ENCODE measurements around the gene HES6.
A peak's percentile ranks its signal among the peaks of the same experiment; 100 is the strongest.

Gene HES6

DNA sequence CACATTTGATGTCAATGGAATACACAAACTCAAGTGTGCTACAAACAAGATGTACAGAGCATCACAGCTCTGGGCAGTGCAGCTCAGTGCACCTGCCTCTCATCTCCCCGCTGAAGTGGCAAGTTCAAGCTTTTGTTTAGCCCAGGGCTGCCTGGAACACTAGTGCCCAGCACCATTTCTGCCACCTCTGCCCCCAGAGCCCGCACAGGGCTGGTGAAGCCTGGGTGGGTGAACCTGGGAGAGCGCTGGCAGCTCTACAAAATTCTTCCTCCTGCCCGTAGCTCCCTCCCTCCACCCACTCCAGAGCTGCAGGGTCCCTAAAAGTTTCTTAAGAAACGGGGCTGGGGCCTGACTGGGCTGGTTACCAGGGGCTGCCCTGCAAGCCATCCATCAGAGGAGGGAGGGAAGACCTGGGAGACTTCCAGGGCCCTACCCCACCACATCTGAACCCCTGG lies 1.5 kb downstream of the HES6 start:
- TF ChIP-seq EZH2 (optimal IDR thresholded peaks at IDR 0.05; ENCODE audit: low read depth, low read length) (no peak), EZH2phosphoT487 (IDR thresholded peaks at IDR 0.05; ENCODE audit: low read length) (no peak)
- TF ChIP-seq, protein P1, sequence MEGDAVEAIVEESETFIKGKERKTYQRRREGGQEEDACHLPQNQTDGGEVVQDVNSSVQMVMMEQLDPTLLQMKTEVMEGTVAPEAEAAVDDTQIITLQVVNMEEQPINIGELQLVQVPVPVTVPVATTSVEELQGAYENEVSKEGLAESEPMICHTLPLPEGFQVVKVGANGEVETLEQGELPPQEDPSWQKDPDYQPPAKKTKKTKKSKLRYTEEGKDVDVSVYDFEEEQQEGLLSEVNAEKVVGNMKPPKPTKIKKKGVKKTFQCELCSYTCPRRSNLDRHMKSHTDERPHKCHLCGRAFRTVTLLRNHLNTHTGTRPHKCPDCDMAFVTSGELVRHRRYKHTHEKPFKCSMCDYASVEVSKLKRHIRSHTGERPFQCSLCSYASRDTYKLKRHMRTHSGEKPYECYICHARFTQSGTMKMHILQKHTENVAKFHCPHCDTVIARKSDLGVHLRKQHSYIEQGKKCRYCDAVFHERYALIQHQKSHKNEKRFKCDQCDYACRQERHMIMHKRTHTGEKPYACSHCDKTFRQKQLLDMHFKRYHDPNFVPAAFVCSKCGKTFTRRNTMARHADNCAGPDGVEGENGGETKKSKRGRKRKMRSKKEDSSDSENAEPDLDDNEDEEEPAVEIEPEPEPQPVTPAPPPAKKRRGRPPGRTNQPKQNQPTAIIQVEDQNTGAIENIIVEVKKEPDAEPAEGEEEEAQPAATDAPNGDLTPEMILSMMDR (IDR thresholded peaks at IDR 0.05; ENCODE audit: low read length): no peak
- Histone ChIP-seq H3K79me2 (ENCODE audit: low read length) (peaks cover 7% of the 10 kb centered on the region; the same call in 1 of the 2 replicates), H3K27ac (ENCODE audit: low read length) (no peak overlapping the region), H3K36me3 (replicated peaks; ENCODE audit: insufficient read depth, low read length) (no peaks in the 10 kb centered on the region), H3K4me1 (ENCODE audit: low read length) (peaks cover 9% of the 10 kb centered on the region), H3K4me3 (ENCODE audit: low read length) (peak overlapping the region; percentile 50; the same call in 1 of the 2 replicates), H3F3A (ENCODE audit: insufficient read depth, low read length) (peaks cover 17% of the 10 kb centered on the region; the same call in 1 of the 2 replicates), H3K27me3 (replicated peaks; ENCODE audit: insufficient read depth, low read length) (no peaks in the 10 kb centered on the region; the same call in 1 of the 2 replicates), H2AFZ (ENCODE audit: low read length) (no peak overlapping the region), H3K4me2 (ENCODE audit: low read depth, low read length) (peak overlapping the region; percentile 73), H3K9me2 (replicated peaks; ENCODE audit: insufficient read depth, low read length) (no peaks in the 10 kb centered on the region), H4K20me1 (ENCODE audit: insufficient read depth, low read length) (no peaks in the 10 kb centered on the region), H3K9ac (ENCODE audit: low read length) (no peak overlapping the region), H3K9me3 (replicated peaks; ENCODE audit: insufficient read depth, low read length) (no peaks in the 10 kb centered on the region)
- DNase-seq: no peak

DNA sequence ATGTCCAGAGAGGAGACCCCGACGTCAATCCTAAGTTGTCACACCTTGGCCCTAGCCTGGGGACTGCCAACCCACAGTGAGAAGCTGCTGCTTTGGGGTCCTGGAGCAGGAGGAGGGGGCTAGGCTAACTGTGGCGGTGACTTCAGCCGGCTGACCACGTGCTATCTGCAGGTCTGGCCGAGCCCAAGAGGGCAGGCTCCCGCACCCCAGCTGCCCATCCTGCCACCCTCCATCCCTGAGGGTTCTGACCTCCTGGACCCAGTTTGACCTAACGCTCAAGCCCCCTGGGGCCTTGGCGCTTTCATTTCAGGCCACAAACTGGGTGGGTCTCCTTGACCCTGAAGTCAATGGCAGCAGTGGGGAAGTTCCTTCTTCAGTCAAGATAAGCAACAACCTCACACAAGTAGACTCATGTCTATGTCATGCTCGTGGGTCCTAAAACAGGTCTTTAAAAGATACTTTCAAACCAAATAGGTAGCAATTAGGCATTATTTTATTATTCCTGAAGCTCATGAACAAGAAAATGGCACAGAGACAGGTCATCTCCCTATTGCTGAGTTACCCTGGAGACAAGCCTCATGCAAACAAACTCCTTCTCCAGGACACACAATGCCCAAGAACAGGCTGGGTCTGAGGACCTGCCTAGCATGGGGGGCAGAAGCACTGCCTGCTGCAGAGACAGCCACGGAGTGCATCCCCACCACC lies 2.3 kb downstream of the HES6 start:
- no peaks in the 10 kb centered on the region for H4K20me1 ChIP-seq (ENCODE audit: insufficient read depth, low read length)
- H3K27ac ChIP-seq (ENCODE audit: low read length): no peak overlapping the region
- no peak overlapping the region for H3K4me2 ChIP-seq (ENCODE audit: low read depth, low read length)
- no peak for DNase-seq
- TF ChIP-seq EZH2 (optimal IDR thresholded peaks at IDR 0.05; ENCODE audit: low read depth, low read length) (no peak), EZH2phosphoT487 (IDR thresholded peaks at IDR 0.05; ENCODE audit: low read length) (no peak)
- TF ChIP-seq, protein P1 (IDR thresholded peaks at IDR 0.05; ENCODE audit: low read length): no peak
- H3K79me2 ChIP-seq (ENCODE audit: low read length): peaks cover 7% of the 10 kb centered on the region; the same call in 1 of the 2 replicates
- H3K9me3 ChIP-seq (replicated peaks; ENCODE audit: insufficient read depth, low read length): no peaks in the 10 kb centered on the region
- no peaks in the 10 kb centered on the region; the same call in 1 of the 2 replicates for H3K27me3 ChIP-seq (replicated peaks; ENCODE audit: insufficient read depth, low read length)
- H3K4me1 ChIP-seq (ENCODE audit: low read length): peaks cover 9% of the 10 kb centered on the region
- H2AFZ ChIP-seq (ENCODE audit: low read length): no peak overlapping the region
- no peak overlapping the region for H3K4me3 ChIP-seq (ENCODE audit: low read length)
- H3K9me2 ChIP-seq (replicated peaks; ENCODE audit: insufficient read depth, low read length): no peaks in the 10 kb centered on the region
- no peaks in the 10 kb centered on the region for H3K36me3 ChIP-seq (replicated peaks; ENCODE audit: insufficient read depth, low read length)
- peaks cover 17% of the 10 kb centered on the region; the same call in 1 of the 2 replicates for H3F3A ChIP-seq (ENCODE audit: insufficient read depth, low read length)
- H3K9ac ChIP-seq (ENCODE audit: low read length): no peak overlapping the region

DNA sequence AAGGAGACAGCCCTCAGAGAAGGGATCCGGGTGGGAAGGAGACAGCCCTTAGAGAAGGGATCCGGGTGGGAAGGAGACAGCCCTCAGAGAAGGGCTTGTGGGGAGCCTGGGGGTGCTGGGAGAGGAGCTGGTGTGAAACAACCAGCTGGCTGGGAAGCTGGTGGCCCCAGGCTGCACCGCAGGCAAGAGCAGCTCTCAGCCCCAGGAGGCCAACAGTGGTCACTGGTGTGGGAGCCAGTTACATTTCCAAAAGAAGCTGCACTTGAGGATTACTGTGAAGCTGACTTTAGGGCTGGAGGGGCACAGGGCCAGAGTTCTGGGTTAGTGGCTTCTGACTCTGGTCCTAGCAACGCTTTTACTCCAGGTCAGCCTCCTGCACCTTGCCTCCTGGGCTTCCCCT lies 3.3 kb downstream of the HES6 start:
- Histone ChIP-seq H4K20me1 (ENCODE audit: insufficient read depth, low read length) (no peaks in the 10 kb centered on the region), H3K4me1 (ENCODE audit: low read length) (peaks cover 7% of the 10 kb centered on the region), H3K79me2 (ENCODE audit: low read length) (peaks cover 7% of the 10 kb centered on the region; the same call in 1 of the 2 replicates), H3K9me3 (replicated peaks; ENCODE audit: insufficient read depth, low read length) (no peaks in the 10 kb centered on the region), H3K4me3 (ENCODE audit: low read length) (no peak overlapping the region), H3K27ac (ENCODE audit: low read length) (no peak overlapping the region), H3K4me2 (ENCODE audit: low read depth, low read length) (no peak overlapping the region), H3K36me3 (replicated peaks; ENCODE audit: insufficient read depth, low read length) (no peaks in the 10 kb centered on the region), H3K27me3 (replicated peaks; ENCODE audit: insufficient read depth, low read length) (no peaks in the 10 kb centered on the region; the same call in 1 of the 2 replicates), H3K9ac (ENCODE audit: low read length) (no peak overlapping the region), H3K9me2 (replicated peaks; ENCODE audit: insufficient read depth, low read length) (no peaks in the 10 kb centered on the region), H3F3A (ENCODE audit: insufficient read depth, low read length) (peaks cover 17% of the 10 kb centered on the region; the same call in 1 of the 2 replicates), H2AFZ (ENCODE audit: low read length) (no peak overlapping the region)
- no peak for TF ChIP-seq EZH2phosphoT487 (IDR thresholded peaks at IDR 0.05; ENCODE audit: low read length)
- no peak for TF ChIP-seq EZH2 (optimal IDR thresholded peaks at IDR 0.05; ENCODE audit: low read depth, low read length)
- TF ChIP-seq, protein P1 (IDR thresholded peaks at IDR 0.05; ENCODE audit: low read length): no peak
- DNase-seq: no peak

Data from MM.1S (cell line).